OCI-LY7 (cell line): Measurements from ENCODE around the gene SPATS2L. TPM values are rescaled to one million over a fixed set of nuclear protein-coding genes. Genes with fewer than 3 reads are reported as not detected.

Experiments
- BruUV-seq: library from RNA; stranded (reverse); fragments of 400-500 nt; replicated peaks from 2 replicates; lab custom pipeline; 2021; lab: Mats Ljungman, UMichigan
- CTCF ChIA-PET: fragments of 300-600 bp; sonication (Branson Sonifier 250); formaldehyde crosslinking; loops from one replicate; lab custom pipeline; 2022; ENCODE audit warnings: antibody characterized with exemption; ENCODE audit not compliant: unreplicated experiment; lab: Charles Lee
- POLR2A ChIA-PET: fragments of 300-600 bp; sonication (Branson Sonifier 250); formaldehyde crosslinking; loops from one replicate; lab custom pipeline; 2022; ENCODE audit warnings: antibody characterized with exemption; lab: Charles Lee
- DNase-seq: peaks from one replicate; pipeline ENCODE4 v3.0.0-alpha.2; 2015; ENCODE audit warnings: low spot score
- H2AFZ ChIP-seq: fragments of 200-600 bp; sonication (generic), shearing (Covaris generic); 2 replicates; pipeline ENCODE4 v1.6.1; 2014; ENCODE audit warnings: mild to moderate bottlenecking, antibody characterized with exemption, low read length, moderate library complexity
- H3K27ac ChIP-seq: fragments of 200-600 bp; sonication (generic); 2 replicates; pipeline ENCODE4 v1.5.1; 2014; ENCODE audit warnings: mixed run types, low read depth, mild to moderate bottlenecking, moderate library complexity, low read length, inconsistent platforms; ENCODE audit not compliant: poor library complexity, severe bottlenecking
- H3K36me3 ChIP-seq: fragments of 200-600 bp; sonication (generic); 2 replicates; pipeline ENCODE4 v1.6.1; 2014; ENCODE audit warnings: mild to moderate bottlenecking, antibody characterized with exemption, low read length, moderate library complexity, mixed read lengths; ENCODE audit not compliant: insufficient read depth
- H3K4me1 ChIP-seq: fragments of 200-600 bp; sonication (generic); 2 replicates; pipeline ENCODE4 v1.5.1; 2014; ENCODE audit warnings: mild to moderate bottlenecking, low read length; ENCODE audit not compliant: insufficient read depth, poor library complexity, severe bottlenecking
- H3K4me2 ChIP-seq: fragments of 200-600 bp; sonication (generic); 2 replicates; pipeline ENCODE4 v1.6.1; 2014; ENCODE audit warnings: mild to moderate bottlenecking, low read length
- H3K4me3 ChIP-seq: fragments of 200-600 bp; sonication (generic); 2 replicates; pipeline ENCODE4 v1.5.1; 2014; ENCODE audit warnings: mild to moderate bottlenecking, low read depth, low read length; ENCODE audit not compliant: poor library complexity, severe bottlenecking
- H3K79me2 ChIP-seq: fragments of 200-600 bp; sonication (generic); 2 replicates; pipeline ENCODE4 v1.6.1; 2016; ENCODE audit warnings: low read depth, mild to moderate bottlenecking, low read length, moderate library complexity, mixed read lengths; ENCODE audit not compliant: insufficient read depth
- H3K9me2 ChIP-seq: fragments of 200-600 bp; sonication (generic); 2 replicates; pipeline ENCODE4 v1.6.1; 2016; ENCODE audit warnings: mild to moderate bottlenecking, low read length, mixed read lengths; ENCODE audit not compliant: insufficient read depth
- H3K9me3 ChIP-seq: fragments of 200-600 bp; sonication (generic); 2 replicates; pipeline ENCODE4 v1.6.1; 2014; ENCODE audit warnings: mild to moderate bottlenecking, mixed run types, low read length, mixed read lengths
- H4K20me1 ChIP-seq: fragments of 200-600 bp; sonication (generic); 2 replicates; pipeline ENCODE4 v1.6.1; 2014; ENCODE audit warnings: mild to moderate bottlenecking, antibody characterized with exemption, low read length, moderate library complexity, mixed read lengths; ENCODE audit not compliant: insufficient read depth
- EZH2phosphoT487 ChIP-seq: fragments of 200-600 bp; sonication (generic); IDR thresholded peaks from 2 replicates; pipeline ENCODE4 v1.6.1; 2018; ENCODE audit warnings: low read depth, borderline replicate concordance, mild to moderate bottlenecking, mixed run types, antibody characterized with exemption, low read length, moderate library complexity, mixed read lengths
- intact Hi-C: fragments of 100-400 bp; cut with micrococcal nuclease; formaldehyde crosslinking; loops from one replicate; pipeline ENCODE4 v1.10.0; 2022; ENCODE audit not compliant: unreplicated experiment
- total RNA-seq, 2 experiments: library from RNA; depleted of rRNA in 1 of 2; stranded (reverse); fragments of >200 nt in 1 of 2; shearing (Covaris generic) in 1 of 2; gene quantifications; 2 replicates each; pipeline ENCODE4 v1.2.3, GENCODE V29; 2014 to 2022
- TF ChIP-seq, protein P1 (sequence below): fragments of 200-600 bp; sonication (generic); conservative IDR thresholded peaks from 2 replicates; pipeline ENCODE4 v1.5.1; 2014; ENCODE audit warnings: mild to moderate bottlenecking, antibody characterized with exemption, low read length, moderate library complexity, mixed read lengths

SPATS2L gene
- total RNA-seq, 2 experiments from 2014 or later = 3.1 to 5.2 TPM

DNA sequence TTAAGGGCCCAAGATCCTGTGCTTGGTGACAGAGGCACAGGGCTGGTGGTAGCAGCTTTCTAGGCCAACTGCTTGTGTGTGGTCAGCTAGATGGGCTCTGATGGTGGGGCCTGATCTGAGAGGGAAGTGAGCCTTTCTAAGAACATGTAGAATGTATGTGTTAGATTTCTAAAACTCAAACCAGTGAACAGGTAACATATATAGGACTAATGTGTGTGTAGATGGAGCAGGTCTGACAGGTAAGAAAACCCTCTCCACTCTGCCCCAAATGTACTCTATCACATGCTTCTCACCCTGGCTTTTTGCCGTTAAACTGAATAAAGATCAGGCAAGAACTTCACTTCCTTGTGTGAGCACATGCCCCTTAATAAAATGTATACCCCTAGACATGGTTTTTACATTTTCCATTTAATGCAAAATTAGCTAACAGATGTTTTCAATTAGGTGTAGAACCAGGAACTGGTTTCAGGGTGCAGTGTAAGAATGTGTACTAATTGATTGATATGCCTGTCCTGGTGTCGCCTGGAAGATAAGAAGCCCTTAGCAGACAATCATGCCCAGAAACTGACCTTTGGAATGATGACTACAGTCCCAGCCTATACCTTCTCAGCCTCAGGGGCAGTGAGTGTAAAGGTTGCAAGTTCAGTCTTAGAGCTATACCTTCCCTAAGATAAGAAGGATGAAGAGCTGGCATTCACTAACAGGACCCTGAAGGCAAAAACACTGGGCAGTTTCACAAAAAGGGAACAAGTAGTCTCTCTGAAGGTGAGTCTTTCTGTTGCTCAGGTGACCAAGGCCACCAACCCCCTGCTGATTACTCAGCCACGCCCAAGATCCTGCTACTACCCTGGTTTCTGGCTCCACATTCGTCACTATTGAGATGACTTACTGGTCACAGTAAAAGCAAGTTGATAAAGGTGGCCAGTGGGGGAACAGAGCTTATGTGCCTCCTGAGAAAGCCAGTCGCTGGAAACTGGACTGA, 71.2 kb downstream of the SPATS2L start:
- H3K4me2 ChIP-seq = no peak overlapping the region
- POLR2A ChIA-PET = interaction anchor here (1.1 to 1.5 kb wide), 2 partner anchors 18 to 79 kb away, joined by 3 to 6 read pairs; no protein-coding TSS in a partner anchor

GRCh38 chr2:200378652-200379290, 72.3 kb downstream of the SPATS2L start:
- DNase-seq = no peak
- CTCF ChIA-PET = no interaction called here
- BruUV-seq = no TSS peak
- H3K9me2 ChIP-seq = no peaks in the 10 kb centered on the region
- H3K36me3 ChIP-seq = no peaks in the 10 kb centered on the region
- H3K4me2 ChIP-seq = no peak overlapping the region
- intact Hi-C loops = no loop called here
- TF ChIP-seq, protein P1, sequence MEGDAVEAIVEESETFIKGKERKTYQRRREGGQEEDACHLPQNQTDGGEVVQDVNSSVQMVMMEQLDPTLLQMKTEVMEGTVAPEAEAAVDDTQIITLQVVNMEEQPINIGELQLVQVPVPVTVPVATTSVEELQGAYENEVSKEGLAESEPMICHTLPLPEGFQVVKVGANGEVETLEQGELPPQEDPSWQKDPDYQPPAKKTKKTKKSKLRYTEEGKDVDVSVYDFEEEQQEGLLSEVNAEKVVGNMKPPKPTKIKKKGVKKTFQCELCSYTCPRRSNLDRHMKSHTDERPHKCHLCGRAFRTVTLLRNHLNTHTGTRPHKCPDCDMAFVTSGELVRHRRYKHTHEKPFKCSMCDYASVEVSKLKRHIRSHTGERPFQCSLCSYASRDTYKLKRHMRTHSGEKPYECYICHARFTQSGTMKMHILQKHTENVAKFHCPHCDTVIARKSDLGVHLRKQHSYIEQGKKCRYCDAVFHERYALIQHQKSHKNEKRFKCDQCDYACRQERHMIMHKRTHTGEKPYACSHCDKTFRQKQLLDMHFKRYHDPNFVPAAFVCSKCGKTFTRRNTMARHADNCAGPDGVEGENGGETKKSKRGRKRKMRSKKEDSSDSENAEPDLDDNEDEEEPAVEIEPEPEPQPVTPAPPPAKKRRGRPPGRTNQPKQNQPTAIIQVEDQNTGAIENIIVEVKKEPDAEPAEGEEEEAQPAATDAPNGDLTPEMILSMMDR = no peak
- TF ChIP-seq EZH2phosphoT487 = no peak
- POLR2A ChIA-PET = interaction anchor here (0.5 to 1.5 kb wide), 6 partner anchors 12 to 403 kb away, joined by 3 to 7 read pairs (median 4); no protein-coding TSS in a partner anchor
- no peak overlapping the region for H3K27ac ChIP-seq
- H3K79me2 ChIP-seq = no peaks in the 10 kb centered on the region
- H3K4me3 ChIP-seq = no peak overlapping the region
- no peak overlapping the region for H2AFZ ChIP-seq
- peaks cover 10% of the 10 kb centered on the region for H3K4me1 ChIP-seq
- H3K9me3 ChIP-seq = no peaks in the 10 kb centered on the region
- no peaks in the 10 kb centered on the region for H4K20me1 ChIP-seq

More for the DNA sequence above, 71.2 kb downstream of the SPATS2L start:
- BruUV-seq = no TSS peak
- CTCF ChIA-PET = no interaction called here
- Histone ChIP-seq H3K4me3 (no peak overlapping the region), H2AFZ (no peak overlapping the region), H3K9me2 (no peaks in the 10 kb centered on the region), H3K27ac (no peak overlapping the region), H3K9me3 (no peaks in the 10 kb centered on the region), H3K36me3 (no peaks in the 10 kb centered on the region), H3K4me1 (peaks cover 7% of the 10 kb centered on the region), H3K79me2 (no peaks in the 10 kb centered on the region), H4K20me1 (no peaks in the 10 kb centered on the region)
- intact Hi-C loops = no loop called here
- DNase-seq = no peak
- TF ChIP-seq, protein P1 = no peak
- TF ChIP-seq EZH2phosphoT487 = no peak
